Spleen (tissue), 11 donors: ENCODE measurements around the gene TP53TG5. TPM values are rescaled to one million over a fixed set of nuclear protein-coding genes. Genes with fewer than 3 reads are reported as not detected.

Experiments
- DNase-seq: peaks from one replicate; pipeline ENCODE4 v3.0.0-alpha.2; 2020
- H3K27ac ChIP-seq, 8 donors: fragments of 200-600 bp; sonication (generic) in 7 of 8; 1 replicate in 4 of 8; 2 replicates in 4 of 8; pipeline versions ENCODE4 v1.5.0 to v1.8.0; 2016 to 2021; ENCODE audit warnings: inconsistent platforms in 4 of 8, mild to moderate bottlenecking in 4 of 8, moderate library complexity in 1 of 8
- H3K27me3 ChIP-seq, 7 donors: fragments of 200-600 bp; sonication (generic) in 6 of 7; replicated peaks in 1 of 7; 1 replicate in 4 of 7; 2 replicates in 3 of 7; pipeline versions ENCODE4 v1.5.0 to v1.8.0; 2016 to 2021; ENCODE audit warnings: inconsistent platforms in 3 of 7, mild to moderate bottlenecking in 1 of 7
- H3K36me3 ChIP-seq, 6 donors: fragments of 200-600 bp; sonication (generic) in 5 of 6; 1 replicate in 4 of 6; 2 replicates in 2 of 6; pipeline versions ENCODE4 v1.5.0 to v1.8.0; 2016 to 2021; ENCODE audit warnings: inconsistent platforms in 2 of 6
- H3K4me1 ChIP-seq, 6 donors: fragments of 200-600 bp; sonication (generic) in 5 of 6; 1 replicate in 3 of 6; 2 replicates in 3 of 6; pipeline versions ENCODE4 v1.5.0 to v1.8.0; 2016 to 2021; ENCODE audit warnings: inconsistent platforms in 3 of 6
- H3K4me3 ChIP-seq, 8 donors: fragments of 200-600 bp; sonication (generic) in 7 of 8; 1 replicate in 4 of 8; 2 replicates in 4 of 8; pipeline versions ENCODE4 v1.5.0 to v1.8.0; 2016 to 2021; ENCODE audit warnings: inconsistent platforms in 4 of 8, mild to moderate bottlenecking in 4 of 8, moderate library complexity in 2 of 8
- H3K9me3 ChIP-seq, 8 donors: fragments of 200-600 bp; sonication (generic) in 7 of 8; 1 replicate in 4 of 8; 2 replicates in 4 of 8; pipeline versions ENCODE4 v1.5.0 to v1.8.0; 2016 to 2021; ENCODE audit warnings: inconsistent platforms in 4 of 8
- POLR2A ChIP-seq, 3 donors: fragments of 450-650 bp; IDR thresholded peaks; one replicate each; pipeline ENCODE4 v1.5.1; 2017; ENCODE audit warnings: antibody characterized with exemption in 3 of 3, mild to moderate bottlenecking in 1 of 3
- POLR2AphosphoS5 ChIP-seq, 3 donors: sonication (generic); formaldehyde crosslinking; IDR thresholded peaks; one replicate each; pipeline ENCODE4 v1.5.1; 2017; ENCODE audit warnings: antibody characterized with exemption in 3 of 3
- WGBS, 5 donors: extraction: QIAGEN DNeasy Blood & Tissue Kit in 3 of 5; methylation state at CpG; one replicate each; pipeline versions ENCODE4 v1.1.5 to v1.1.7; 2013 to 2018; 5-methylcytosine and 5-hydroxymethylcytosine counted together
- intact Hi-C: fragments of 100-400 bp; cut with DNase I; formaldehyde crosslinking; loops from one replicate; pipeline ENCODE4 v1.15.0; 2023; ENCODE audit warnings: low total_unique reads
- polyA plus RNA-seq, 3 donors: library from polyadenylated mRNA; stranded (reverse); fragments of 200-250 nt; gene quantifications; one replicate each; pipeline ENCODE4 v1.2.1, GENCODE V29; 2013
- total RNA-seq, 7 donors: library from RNA; depleted of rRNA in 3 of 7; stranded (reverse); fragments of >200 nt in 3 of 7; fragmentation: NEBNext Ultra II Directional in 4 of 7; extraction: Animal tissue kit (Norgen Biotek cat#: 25700) in 4 of 7; gene quantifications; one replicate each; pipeline versions ENCODE4 v1.1.0 to v1.2.1, GENCODE V29; 2016 to 2021
- TF ChIP-seq, protein P1 (sequence below), 11 experiments: fragments of 200-600 bp in 7 of 11; fragments of 450-650 bp in 4 of 11; sonication (generic) in 4 of 11; IDR thresholded peaks in 8 of 11; conservative IDR thresholded peaks in 3 of 11; 1 replicate in 7 of 11; 2 replicates in 4 of 11; pipeline versions ENCODE4 v1.4.0 to v1.8.0; 2016 to 2021; ENCODE audit warnings: antibody characterized with exemption in 11 of 11, inconsistent platforms in 4 of 11, mild to moderate bottlenecking in 1 of 11
- donor health status: healthy with polysubstance abuse.
- donor health status: DM: no; HTN: no; CAD: no; lungs with moderate emphysema.
- donor health status: DM: no; HTN: no; CAD: no.
- donor health status: Bipolar disorder and iron deficiency.
- donor health status: healthy.
- donor health status: DM: no; HTN: no; CAD: no.
- donor health status: DM: yes; HTN: yes; CAD: no.

Gene TP53TG5
- total and polyA plus RNA-seq, 10 donors: 0.08 to 0.66 (median 0.60) TPM; not detected in 7

DNA sequence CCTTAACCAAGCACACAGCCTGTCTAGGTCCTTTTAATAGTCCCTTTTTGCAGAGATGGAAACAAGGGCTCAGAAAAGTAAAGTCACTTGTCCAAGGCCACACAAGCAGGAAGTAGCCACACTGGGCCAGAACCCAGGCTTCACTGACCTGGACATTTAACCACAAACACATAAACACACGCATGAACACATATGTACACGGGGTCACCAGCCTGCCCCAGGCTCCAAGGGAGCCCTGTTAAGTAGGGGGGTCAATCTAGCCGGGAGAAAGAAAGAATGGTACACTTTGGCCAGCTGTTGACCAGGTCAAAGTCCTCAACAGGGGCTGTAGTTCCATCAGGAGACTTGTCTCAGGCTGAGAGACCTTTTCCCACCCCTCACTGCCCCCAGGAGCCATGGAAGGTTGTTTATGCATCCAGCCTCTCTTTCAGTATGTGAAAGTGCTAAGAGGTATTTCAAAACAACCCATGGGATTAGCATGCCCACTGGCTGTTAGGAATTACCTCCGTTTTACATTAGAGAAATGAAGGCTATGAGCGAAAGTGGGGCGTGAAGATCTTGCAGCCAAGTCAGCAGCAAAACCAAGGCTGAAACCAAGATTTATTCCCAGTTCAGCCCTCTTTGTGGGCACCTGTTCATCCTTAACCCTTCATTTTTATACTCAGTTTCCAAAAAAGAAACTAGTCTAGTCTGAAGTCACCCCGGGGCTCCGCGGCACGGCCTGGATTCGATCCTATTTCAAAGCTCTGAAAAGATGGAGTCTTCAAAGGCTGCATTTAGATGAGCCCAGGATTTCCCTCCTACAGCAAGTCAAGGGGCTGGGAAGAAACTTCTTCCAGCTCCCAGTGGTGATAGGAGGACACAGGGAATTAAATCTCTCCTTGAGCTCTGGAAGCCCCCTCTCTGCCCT is 39.7 kb downstream of the TP53TG5 start:
- Histone ChIP-seq H3K27me3 (no peaks in the 10 kb centered on the region), H3K4me1 (peaks cover 0 to 68% (median 16%) of the 10 kb centered on the region in 6 donors), H3K4me3 (no peak overlapping the region), H3K36me3 (peaks cover 0 to 26% (median 0%) of the 10 kb centered on the region in 6 donors), H3K27ac (peak overlapping the region in 7 of 8 donors; percentile 17 to 73 (median 63)), H3K9me3 (no peaks in the 10 kb centered on the region)
- TF ChIP-seq, protein P1, sequence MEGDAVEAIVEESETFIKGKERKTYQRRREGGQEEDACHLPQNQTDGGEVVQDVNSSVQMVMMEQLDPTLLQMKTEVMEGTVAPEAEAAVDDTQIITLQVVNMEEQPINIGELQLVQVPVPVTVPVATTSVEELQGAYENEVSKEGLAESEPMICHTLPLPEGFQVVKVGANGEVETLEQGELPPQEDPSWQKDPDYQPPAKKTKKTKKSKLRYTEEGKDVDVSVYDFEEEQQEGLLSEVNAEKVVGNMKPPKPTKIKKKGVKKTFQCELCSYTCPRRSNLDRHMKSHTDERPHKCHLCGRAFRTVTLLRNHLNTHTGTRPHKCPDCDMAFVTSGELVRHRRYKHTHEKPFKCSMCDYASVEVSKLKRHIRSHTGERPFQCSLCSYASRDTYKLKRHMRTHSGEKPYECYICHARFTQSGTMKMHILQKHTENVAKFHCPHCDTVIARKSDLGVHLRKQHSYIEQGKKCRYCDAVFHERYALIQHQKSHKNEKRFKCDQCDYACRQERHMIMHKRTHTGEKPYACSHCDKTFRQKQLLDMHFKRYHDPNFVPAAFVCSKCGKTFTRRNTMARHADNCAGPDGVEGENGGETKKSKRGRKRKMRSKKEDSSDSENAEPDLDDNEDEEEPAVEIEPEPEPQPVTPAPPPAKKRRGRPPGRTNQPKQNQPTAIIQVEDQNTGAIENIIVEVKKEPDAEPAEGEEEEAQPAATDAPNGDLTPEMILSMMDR (IDR thresholded peaks at IDR 0.05 in 8 of 11, conservative IDR thresholded peaks at IDR 0.05 in 3 of 11): no peak
- TF ChIP-seq POLR2AphosphoS5 (IDR thresholded peaks at IDR 0.05) (no peak), POLR2A (IDR thresholded peaks at IDR 0.05) (no peak)
- WGBS, 5 donors: 78 to 94% (median 92%) methylated on average over 9 to 11 of the region's 11 CpGs
- DNase-seq: no peak
- intact Hi-C loops: no loop called here

DNA sequence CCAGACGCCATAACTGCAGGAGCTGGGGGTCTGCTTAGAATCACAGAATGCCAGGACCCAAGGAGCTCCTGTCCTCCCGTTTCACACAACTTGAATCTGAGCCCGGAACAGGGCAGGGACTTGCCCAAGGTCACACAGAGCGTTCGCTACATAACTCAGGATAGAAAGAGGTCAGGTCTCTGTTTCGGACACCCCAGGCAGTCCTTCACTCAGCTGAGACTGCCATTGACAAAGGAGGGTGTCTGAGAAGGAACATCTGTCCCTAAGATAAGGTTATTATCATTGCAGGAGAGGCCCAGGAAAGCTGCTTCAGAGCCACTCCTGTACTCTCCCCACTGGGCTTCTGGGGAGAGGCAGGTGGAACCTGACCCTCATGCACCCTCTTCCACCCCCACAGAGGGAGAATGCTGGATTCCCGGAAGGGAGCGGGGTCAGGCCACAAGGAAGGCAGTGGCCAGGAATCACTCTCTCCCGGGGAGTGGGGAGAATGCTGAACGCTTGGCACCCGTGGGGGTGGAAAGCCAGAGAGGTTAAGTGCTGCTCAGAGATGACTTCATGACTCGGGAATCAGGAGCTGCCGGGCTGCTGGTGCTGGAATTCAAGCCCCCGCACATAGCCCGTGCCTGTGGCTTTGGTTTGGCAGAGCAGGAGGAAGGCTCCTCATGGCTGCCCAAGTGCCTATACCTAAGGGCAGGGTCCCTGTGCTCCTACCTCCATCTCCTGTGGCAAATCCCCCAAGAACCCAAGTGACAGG is 40.6 kb downstream of the TP53TG5 start:
- no peak for DNase-seq
- Histone ChIP-seq H3K4me3 (no peak overlapping the region), H3K4me1 (peaks cover 0 to 59% (median 16%) of the 10 kb centered on the region in 6 donors), H3K27me3 (no peaks in the 10 kb centered on the region), H3K36me3 (peaks cover 0 to 35% (median 0%) of the 10 kb centered on the region in 6 donors), H3K27ac (peak overlapping the region in 7 of 8 donors; percentile 17 to 73 (median 63)), H3K9me3 (no peaks in the 10 kb centered on the region)
- 54 to 70% (median 61%) methylated on average over 15 of the region's 15 CpGs for WGBS, 5 donors
- TF ChIP-seq POLR2A (IDR thresholded peaks at IDR 0.05) (no peak), POLR2AphosphoS5 (IDR thresholded peaks at IDR 0.05) (peak; percentile 77 to 81 (median 78))
- TF ChIP-seq, protein P1 (IDR thresholded peaks at IDR 0.05 in 8 of 11, conservative IDR thresholded peaks at IDR 0.05 in 3 of 11): no peak
- intact Hi-C loops: no loop called here

DNA sequence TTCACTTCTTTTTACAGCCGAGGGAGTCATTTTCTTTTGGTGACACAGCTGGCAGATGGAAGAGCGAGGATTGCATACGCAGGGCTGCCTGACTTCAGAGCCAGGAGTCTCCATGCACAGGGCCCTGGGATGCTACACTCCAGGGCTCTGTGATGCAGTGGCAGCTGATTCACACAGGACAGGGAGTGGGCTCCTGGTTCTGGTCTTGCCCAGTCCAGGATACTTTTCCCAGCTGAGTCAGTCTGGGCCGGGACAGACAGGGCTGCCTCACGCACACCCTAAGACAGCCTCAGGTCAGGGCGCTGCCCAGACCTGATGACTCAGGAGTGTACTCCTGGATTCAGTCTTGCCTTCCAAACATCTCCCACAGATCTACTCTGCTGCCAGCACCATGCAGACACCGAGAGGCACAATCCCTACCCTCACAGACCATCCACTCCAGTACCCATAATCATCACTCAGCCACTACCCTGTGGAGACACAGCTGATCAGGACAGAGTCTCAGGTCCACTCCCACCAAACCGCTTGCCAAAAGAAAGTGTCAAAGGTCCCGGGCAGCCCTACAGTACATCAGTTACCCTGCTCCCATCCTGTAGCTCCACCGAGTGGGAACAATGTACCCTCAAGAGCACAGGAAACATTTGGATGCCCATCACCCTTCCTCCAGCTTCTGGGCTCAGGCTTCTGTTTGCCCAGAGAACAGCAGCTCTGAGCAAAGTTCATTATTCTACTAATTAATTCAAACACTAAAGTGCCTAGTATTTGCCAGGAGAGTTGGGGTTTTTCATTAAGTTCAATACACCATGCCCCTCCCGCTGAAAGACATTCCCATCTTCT is 41.4 kb downstream of the TP53TG5 start:
- no peak overlapping the region for H3K4me3 ChIP-seq
- H3K4me1 ChIP-seq: peaks cover 0 to 51% (median 16%) of the 10 kb centered on the region in 6 donors
- no peaks in the 10 kb centered on the region for H3K9me3 ChIP-seq
- peaks cover 0 to 42% (median 0%) of the 10 kb centered on the region in 6 donors for H3K36me3 ChIP-seq
- DNase-seq: no peak
- intact Hi-C loops: no loop called here
- no peaks in the 10 kb centered on the region for H3K27me3 ChIP-seq
- H3K27ac ChIP-seq: peak overlapping the region in 7 of 8 donors; percentile 5 to 73 (median 63)
- TF ChIP-seq, protein P1 (IDR thresholded peaks at IDR 0.05 in 8 of 11, conservative IDR thresholded peaks at IDR 0.05 in 3 of 11): no peak
- TF ChIP-seq POLR2AphosphoS5 (IDR thresholded peaks at IDR 0.05): no peak
- TF ChIP-seq POLR2A (IDR thresholded peaks at IDR 0.05): no peak
- 63 to 91% (median 82%) methylated on average over 8 to 11 of the region's 11 CpGs for WGBS, 5 donors
